Right atrium auricular region (tissue), 2 donors: Measurements from ENCODE around the gene FGF14. TPM values are rescaled to one million over a fixed set of nuclear protein-coding genes. Genes with fewer than 3 reads are reported as not detected.

ENCODE experiments used
- DNase-seq: peaks from one replicate; pipeline ENCODE4 v3.0.0-alpha.2; 2019; ENCODE audit warnings: low spot score
- H3K27ac ChIP-seq, 2 donors: fragments of 200-600 bp; sonication (generic); 1 replicate in 1 of 2; 2 replicates in 1 of 2; pipeline ENCODE4 v1.5.1; 2016 to 2019
- H3K27me3 ChIP-seq, 2 donors: fragments of 200-600 bp; sonication (generic); one replicate each; pipeline versions ENCODE4 v1.5.1 to v1.6.0; 2017 to 2019
- H3K36me3 ChIP-seq: fragments of 200-600 bp; sonication (generic); one replicate; pipeline ENCODE4 v1.5.1; 2016
- H3K4me1 ChIP-seq, 2 donors: fragments of 200-600 bp; sonication (generic); one replicate each; pipeline versions ENCODE4 v1.5.1 to v1.6.0; 2017 to 2019
- H3K4me3 ChIP-seq, 2 donors: fragments of 200-600 bp; sonication (generic); 1 replicate in 1 of 2; 2 replicates in 1 of 2; pipeline ENCODE4 v1.5.1; 2017 to 2019; ENCODE audit warnings: mild to moderate bottlenecking in 1 of 2, moderate library complexity in 1 of 2
- H3K9me3 ChIP-seq, 2 donors: fragments of 200-600 bp; sonication (generic); one replicate each; pipeline ENCODE4 v1.5.1; 2019
- CTCF ChIP-seq, 2 donors: fragments of 200-600 bp; sonication (generic); IDR thresholded peaks; one replicate each; pipeline ENCODE4 v1.5.1; 2019; ENCODE audit warnings: antibody characterized with exemption in 2 of 2
- total RNA-seq, 2 donors: library from RNA; depleted of rRNA; stranded (reverse); fragments of >200 nt; gene quantifications; one replicate each; pipeline ENCODE4 v1.1.0, GENCODE V29; 2016

The FGF14 gene
- total RNA-seq, 2 donors from 2014 or later = 1.3 to 1.7 TPM

DNA sequence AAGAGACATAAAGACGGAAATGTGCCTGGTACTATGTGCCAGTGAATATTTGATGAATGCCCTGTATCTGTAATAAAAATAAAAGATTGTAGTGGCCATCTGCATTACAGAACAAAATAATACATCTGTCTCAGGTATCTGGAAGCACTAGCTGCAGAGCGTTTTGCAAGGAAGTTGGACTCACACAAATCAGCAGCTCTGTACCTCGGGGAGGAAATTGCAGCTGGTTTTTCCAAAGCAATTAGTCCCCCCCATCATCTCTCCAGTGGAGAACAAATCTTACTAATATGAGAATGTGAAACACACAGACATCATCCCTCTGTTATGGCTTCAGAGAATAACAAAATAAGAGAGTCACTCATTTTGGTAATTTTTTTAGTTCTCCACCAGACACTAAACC is 704.1 kb downstream of the FGF14 start:
- Histone ChIP-seq H3K36me3 (no peaks in the 10 kb centered on the region), H3K27me3 (no peaks in the 10 kb centered on the region), H3K27ac (no peak overlapping the region), H3K4me1 (no peaks in the 10 kb centered on the region), H3K9me3 (no peaks in the 10 kb centered on the region), H3K4me3 (no peak overlapping the region)
- TF ChIP-seq CTCF (IDR thresholded peaks at IDR 0.05) = no peak
- DNase-seq = no peak

DNA sequence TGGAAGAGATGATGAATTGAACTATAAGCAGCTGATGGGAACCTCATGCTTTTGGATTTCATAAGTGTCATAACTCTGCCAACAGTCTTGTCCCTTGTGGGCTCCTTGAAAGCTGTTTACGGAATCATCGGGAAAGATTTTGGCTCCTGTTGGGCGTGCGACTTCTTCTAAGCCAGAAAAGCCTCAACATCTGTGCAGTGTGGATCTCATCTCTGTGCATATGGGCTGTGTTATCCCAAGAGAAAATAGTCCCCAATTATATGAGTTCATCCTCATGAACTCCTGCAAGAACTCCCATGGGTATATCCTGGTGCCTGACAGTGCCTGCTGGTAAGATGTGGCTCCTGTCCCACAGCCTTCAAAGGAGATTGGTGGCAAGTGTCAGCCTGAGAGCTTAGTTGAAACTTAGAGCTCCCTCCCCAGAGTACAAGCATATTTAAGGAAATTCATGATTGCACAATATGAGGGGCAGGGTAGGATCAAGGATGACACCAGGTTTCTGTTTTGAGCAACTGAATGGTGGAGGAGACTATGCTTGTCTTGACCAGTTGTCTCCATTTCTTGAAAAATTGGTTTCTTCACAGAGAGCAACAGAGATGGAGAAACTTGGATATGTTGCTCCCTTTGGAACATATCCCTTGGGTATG is 705.9 kb downstream of the FGF14 start:
- Histone ChIP-seq H3K4me3 (no peak overlapping the region), H3K27ac (peak overlapping the region in 1 of 2 donors; percentile 10), H3K4me1 (no peaks in the 10 kb centered on the region), H3K9me3 (no peaks in the 10 kb centered on the region), H3K36me3 (no peaks in the 10 kb centered on the region), H3K27me3 (no peaks in the 10 kb centered on the region)
- no peak for DNase-seq
- TF ChIP-seq CTCF (IDR thresholded peaks at IDR 0.05) = no peak

GRCh38 chr13:101691341-101691860 is 710.4 kb downstream of the FGF14 start:
- Histone ChIP-seq H3K27ac (no peak overlapping the region), H3K4me1 (no peaks in the 10 kb centered on the region), H3K9me3 (no peaks in the 10 kb centered on the region), H3K36me3 (no peaks in the 10 kb centered on the region), H3K27me3 (no peaks in the 10 kb centered on the region), H3K4me3 (no peak overlapping the region)
- TF ChIP-seq CTCF (IDR thresholded peaks at IDR 0.05) = no peak
- DNase-seq = no peak

GRCh38 chr13:101690871-101691270 is 711.0 kb downstream of the FGF14 start:
- DNase-seq = no peak
- Histone ChIP-seq H3K36me3 (no peaks in the 10 kb centered on the region), H3K27me3 (no peaks in the 10 kb centered on the region), H3K4me3 (no peak overlapping the region), H3K27ac (no peak overlapping the region), H3K4me1 (no peaks in the 10 kb centered on the region), H3K9me3 (no peaks in the 10 kb centered on the region)
- no peak for TF ChIP-seq CTCF (IDR thresholded peaks at IDR 0.05)

DNA sequence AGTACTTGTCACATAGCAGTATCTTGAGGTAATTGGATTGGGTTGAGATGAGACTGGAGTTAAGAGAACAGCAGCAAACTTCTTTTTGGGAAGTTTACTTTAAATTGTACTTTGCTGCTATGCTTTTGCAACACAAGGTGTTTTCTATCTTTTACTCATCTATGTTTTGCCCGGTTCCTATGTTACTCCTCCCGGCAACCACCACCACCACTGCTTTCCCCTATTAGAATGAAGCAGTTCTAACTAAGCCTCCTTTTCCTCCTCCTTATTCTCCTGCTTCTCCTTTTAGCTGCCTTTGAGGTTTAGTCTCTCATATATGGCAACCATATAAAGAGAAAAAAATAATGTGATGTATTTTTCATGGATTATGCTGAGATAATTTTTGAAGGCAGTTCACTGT is 715.8 kb downstream of the FGF14 start:
- no peaks in the 10 kb centered on the region for H3K36me3 ChIP-seq
- no peak overlapping the region for H3K4me3 ChIP-seq
- DNase-seq = no peak
- no peak for TF ChIP-seq CTCF (IDR thresholded peaks at IDR 0.05)
- H3K9me3 ChIP-seq = no peaks in the 10 kb centered on the region
- H3K27ac ChIP-seq = no peak overlapping the region
- no peaks in the 10 kb centered on the region for H3K4me1 ChIP-seq
- no peaks in the 10 kb centered on the region for H3K27me3 ChIP-seq

GRCh38 chr13:101681834-101682233 is 720.0 kb downstream of the FGF14 start:
- DNase-seq = no peak
- H3K36me3 ChIP-seq = no peaks in the 10 kb centered on the region
- H3K9me3 ChIP-seq = no peaks in the 10 kb centered on the region
- TF ChIP-seq CTCF (IDR thresholded peaks at IDR 0.05) = no peak
- no peak overlapping the region for H3K27ac ChIP-seq
- no peak overlapping the region for H3K4me3 ChIP-seq
- no peaks in the 10 kb centered on the region for H3K4me1 ChIP-seq
- H3K27me3 ChIP-seq = no peaks in the 10 kb centered on the region
